Measurements from ENCODE around the gene LRP3. TPM values are rescaled to one million over a fixed set of nuclear protein-coding genes. Genes with fewer than 3 reads are reported as not detected.

LRP3 gene
- polyA plus RNA-seq, 3 donors, result 1.4 to 11.9 (median 4.1) TPM

DNA sequence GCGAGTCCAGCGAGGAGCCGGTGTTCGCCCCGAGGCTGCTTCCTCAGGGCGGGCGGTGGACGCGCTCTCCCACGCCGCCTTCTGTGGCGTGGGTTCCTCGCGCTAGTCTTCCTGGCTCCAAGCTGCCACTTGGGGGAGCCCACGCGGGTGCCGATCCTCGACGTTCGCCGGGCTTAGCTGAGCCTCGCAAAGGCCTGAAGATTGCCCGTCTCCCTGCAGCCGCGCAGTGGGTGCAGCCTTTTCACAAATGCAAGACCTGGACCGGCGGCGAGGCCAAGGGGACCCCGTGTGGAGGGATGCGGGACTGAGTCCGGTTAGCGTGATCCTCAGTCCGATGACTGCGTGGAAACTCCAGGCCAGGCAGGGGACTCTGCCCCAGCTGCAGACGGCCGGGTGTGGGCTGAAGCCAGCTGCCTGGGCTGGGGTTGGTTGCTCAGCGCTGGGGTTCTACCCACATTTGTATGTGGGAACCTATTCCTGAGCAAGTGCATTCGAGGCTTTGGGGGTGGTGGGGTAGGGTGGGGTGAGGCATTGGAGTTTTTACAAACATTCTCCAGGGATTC is 16.6 kb upstream of the LRP3 start:
- Histone ChIP-seq H3K79me2 (ENCODE audit: insufficient read depth, low read length) (peaks cover 21% of the 10 kb centered on the region), H3K36me3 (replicated peaks in 1 of 2; ENCODE audit: control insufficient read depth in 1 of 2, insufficient read depth in 2 of 2, low read length in 2 of 2) (no peaks in the 10 kb centered on the region), H3K27me3 (ENCODE audit: control insufficient read depth in 2 of 2, insufficient read depth in 2 of 2, low read length in 2 of 2) (no peaks in the 10 kb centered on the region), H3K4me1 (ENCODE audit: control insufficient read depth in 1 of 2, insufficient read depth in 2 of 2, low read length in 2 of 2) (peaks cover 31 to 48% of the 10 kb centered on the region in 2 donors), H3K4me2 (replicated peaks; ENCODE audit: extremely low read depth, low read length, poor library complexity, severe bottlenecking) (peak overlapping the region; percentile 81), H3K9me3 (replicated peaks in 1 of 2; ENCODE audit: control insufficient read depth in 1 of 2, insufficient read depth in 1 of 2, low read length in 2 of 2) (no peaks in the 10 kb centered on the region), H3K4me3 (replicated peaks in 1 of 3; ENCODE audit: low read depth in 2 of 3, low read length in 3 of 3) (peak overlapping the region; percentile 69 to 87 (median 71)), H2AFZ (ENCODE audit: insufficient read depth, low read depth, low read length, poor library complexity, severe bottlenecking) (peak overlapping the region; percentile 91), H3K9ac (ENCODE audit: insufficient read depth, low read length, poor library complexity, severe bottlenecking) (peak overlapping the region; percentile 93), H4K20me1 (ENCODE audit: insufficient read depth, low read length) (no peaks in the 10 kb centered on the region), H3K27ac (ENCODE audit: low read depth in 1 of 2, low read length in 2 of 2) (peak overlapping the region; percentile 77 to 92)
- Mint-ChIP-seq H3K4me1 (peaks cover 35% of the 10 kb centered on the region), H3K27me3 (ENCODE audit: low read depth in 3 of 3) (no peaks in the 10 kb centered on the region), H3K27ac (peak overlapping the region; percentile 91 to 98 (median 95)), H3K36me3 (no peaks in the 10 kb centered on the region), H3K4me3 (peak overlapping the region; percentile 92 to 97), H3K9me3 (no peaks in the 10 kb centered on the region)
- TF ChIP-seq, protein P1, sequence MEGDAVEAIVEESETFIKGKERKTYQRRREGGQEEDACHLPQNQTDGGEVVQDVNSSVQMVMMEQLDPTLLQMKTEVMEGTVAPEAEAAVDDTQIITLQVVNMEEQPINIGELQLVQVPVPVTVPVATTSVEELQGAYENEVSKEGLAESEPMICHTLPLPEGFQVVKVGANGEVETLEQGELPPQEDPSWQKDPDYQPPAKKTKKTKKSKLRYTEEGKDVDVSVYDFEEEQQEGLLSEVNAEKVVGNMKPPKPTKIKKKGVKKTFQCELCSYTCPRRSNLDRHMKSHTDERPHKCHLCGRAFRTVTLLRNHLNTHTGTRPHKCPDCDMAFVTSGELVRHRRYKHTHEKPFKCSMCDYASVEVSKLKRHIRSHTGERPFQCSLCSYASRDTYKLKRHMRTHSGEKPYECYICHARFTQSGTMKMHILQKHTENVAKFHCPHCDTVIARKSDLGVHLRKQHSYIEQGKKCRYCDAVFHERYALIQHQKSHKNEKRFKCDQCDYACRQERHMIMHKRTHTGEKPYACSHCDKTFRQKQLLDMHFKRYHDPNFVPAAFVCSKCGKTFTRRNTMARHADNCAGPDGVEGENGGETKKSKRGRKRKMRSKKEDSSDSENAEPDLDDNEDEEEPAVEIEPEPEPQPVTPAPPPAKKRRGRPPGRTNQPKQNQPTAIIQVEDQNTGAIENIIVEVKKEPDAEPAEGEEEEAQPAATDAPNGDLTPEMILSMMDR (IDR thresholded peaks at IDR 0.05), result peak; percentile 63
- DNase-seq, result peak; percentile 77 to 93 (median 80)
- WGBS (ENCODE audit: insufficient coverage), result under 1% methylated on average over 37 of the region's 38 CpGs
- intact Hi-C loops (cut with micrococcal nuclease), result loop anchor here (2.0 to 10.0 kb wide), 7 partner anchors 70 to 995 kb away; partner anchors contain the start of genes CEBPA (in 1 of the 2), CEBPG (in 1 of the 2), CEP89 (in 1 of the 2) and FAAP24 (in 1 of the 2)

DNA sequence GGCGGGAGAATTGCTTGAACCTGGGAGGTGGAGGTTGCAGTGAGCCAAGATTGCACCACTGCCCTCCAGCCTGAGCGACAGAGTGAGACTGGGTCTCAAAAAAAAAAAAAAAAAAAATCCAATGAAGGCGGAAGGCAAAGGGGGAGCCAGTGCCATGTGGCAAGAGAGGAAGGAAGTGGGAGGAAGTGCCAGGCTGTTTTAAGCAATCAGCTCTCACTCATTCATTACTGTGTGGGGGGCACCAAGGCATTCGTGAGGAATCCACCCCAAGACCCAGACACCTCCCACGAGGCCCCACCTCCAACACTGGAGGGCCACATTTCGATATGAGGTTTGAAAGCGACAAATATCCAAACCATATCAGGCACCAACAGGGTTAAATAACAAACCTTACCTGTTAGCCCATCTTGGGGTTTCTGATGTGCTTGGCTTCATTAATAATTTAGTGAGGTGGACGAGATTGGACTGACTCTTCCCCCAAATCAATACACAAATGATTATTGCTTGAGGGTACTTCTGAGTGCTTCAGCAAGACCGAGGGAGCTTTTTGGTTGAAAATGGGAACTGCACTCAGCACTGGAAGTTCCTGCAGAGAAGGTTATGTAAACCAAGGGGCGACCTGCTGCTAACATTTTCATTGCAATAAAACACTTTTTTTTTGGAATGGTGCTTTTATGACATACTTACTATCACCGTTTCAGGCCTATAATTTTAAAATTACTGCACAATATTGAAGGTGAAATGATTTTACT is 7.5 kb upstream of the LRP3 start:
- Mint-ChIP-seq H3K36me3 (no peaks in the 10 kb centered on the region), H3K27me3 (ENCODE audit: low read depth in 3 of 3) (no peaks in the 10 kb centered on the region), H3K4me3 (peak overlapping the region; percentile 60 to 80), H3K9me3 (no peaks in the 10 kb centered on the region), H3K4me1 (peaks cover 51% of the 10 kb centered on the region), H3K27ac (peak overlapping the region; percentile 50 to 89 (median 83))
- peak overlapping the region; percentile 44 to 70 for H3K27ac ChIP-seq (ENCODE audit: low read depth in 1 of 2, low read length in 2 of 2)
- H4K20me1 ChIP-seq (ENCODE audit: insufficient read depth, low read length), result no peaks in the 10 kb centered on the region
- no peaks in the 10 kb centered on the region for H3K9me3 ChIP-seq (replicated peaks in 1 of 2; ENCODE audit: control insufficient read depth in 1 of 2, insufficient read depth in 1 of 2, low read length in 2 of 2)
- no peak overlapping the region for H3K9ac ChIP-seq (ENCODE audit: insufficient read depth, low read length, poor library complexity, severe bottlenecking)
- TF ChIP-seq, protein P1 (IDR thresholded peaks at IDR 0.05), result no peak
- no peaks in the 10 kb centered on the region for H3K79me2 ChIP-seq (ENCODE audit: insufficient read depth, low read length)
- intact Hi-C loops (cut with micrococcal nuclease), result loop anchor here in 1 of 2 donors (10.0 kb wide), 1 partner anchor 602 kb away; the partner anchor contains the start of gene PDCD5
- no peaks in the 10 kb centered on the region for H3K36me3 ChIP-seq (replicated peaks in 1 of 2; ENCODE audit: control insufficient read depth in 1 of 2, insufficient read depth in 2 of 2, low read length in 2 of 2)
- H2AFZ ChIP-seq (ENCODE audit: insufficient read depth, low read depth, low read length, poor library complexity, severe bottlenecking), result no peak overlapping the region
- H3K4me3 ChIP-seq (replicated peaks in 1 of 3; ENCODE audit: low read depth in 2 of 3, low read length in 3 of 3), result peak overlapping the region in 2 of 3 experiments; percentile 17 to 74
- peaks cover 45 to 48% of the 10 kb centered on the region in 2 donors for H3K4me1 ChIP-seq (ENCODE audit: control insufficient read depth in 1 of 2, insufficient read depth in 2 of 2, low read length in 2 of 2)
- no peaks in the 10 kb centered on the region for H3K27me3 ChIP-seq (ENCODE audit: control insufficient read depth in 2 of 2, insufficient read depth in 2 of 2, low read length in 2 of 2)
- H3K4me2 ChIP-seq (replicated peaks; ENCODE audit: extremely low read depth, low read length, poor library complexity, severe bottlenecking), result peak overlapping the region; percentile 84
- peak; percentile 29 to 75 (median 68) for DNase-seq
- WGBS (ENCODE audit: insufficient coverage), result no CpG with 5 or more reads among the region's 11 CpGs

Data from CD14-positive monocyte (primary cell).